Activated T-cell treated with anti-CD3 and anti-CD28 coated beads, Interleukin-2, amount 50 U/mL, for 4 hours (primary cell): ENCODE measurements around the gene VASN. TPM values are rescaled to one million over a fixed set of nuclear protein-coding genes. Genes with fewer than 3 reads are reported as not detected.

Source experiments
- ATAC-seq, 2 donors: fragments of 200-7000 bp; cut with Tn5 transposase; one replicate each; pipeline ENCODE4 v1.10.0; 2021
- DNase-seq: peaks from one replicate; pipeline ENCODE4 v3.0.0-alpha.2; 2020
- H3K27me3 Mint-ChIP-seq: one replicate; pipeline ENCODE4 v1.8.0; 2021; ENCODE audit warnings: low read depth, mixed read lengths
- H3K36me3 Mint-ChIP-seq: one replicate; pipeline ENCODE4 v1.8.0; 2022; ENCODE audit warnings: mixed read lengths; ENCODE audit not compliant: insufficient read depth
- H3K4me1 Mint-ChIP-seq: one replicate; pipeline ENCODE4 v1.8.0; 2021; ENCODE audit warnings: low read depth, mixed read lengths
- H3K4me3 Mint-ChIP-seq: one replicate; pipeline ENCODE4 v1.8.0; 2021; ENCODE audit warnings: mild to moderate bottlenecking, moderate library complexity, mixed read lengths
- H3K9me3 Mint-ChIP-seq: one replicate; pipeline ENCODE4 v1.8.0; 2021; ENCODE audit warnings: mixed read lengths
- total RNA-seq, 3 donors: library from RNA; stranded (reverse); gene quantifications; one replicate each; pipeline ENCODE4 v1.2.1, GENCODE V29; 2021

VASN gene
- total RNA-seq, 3 donors from 2014 or later = 0.30 to 0.46 (median 0.34) TPM

DNA sequence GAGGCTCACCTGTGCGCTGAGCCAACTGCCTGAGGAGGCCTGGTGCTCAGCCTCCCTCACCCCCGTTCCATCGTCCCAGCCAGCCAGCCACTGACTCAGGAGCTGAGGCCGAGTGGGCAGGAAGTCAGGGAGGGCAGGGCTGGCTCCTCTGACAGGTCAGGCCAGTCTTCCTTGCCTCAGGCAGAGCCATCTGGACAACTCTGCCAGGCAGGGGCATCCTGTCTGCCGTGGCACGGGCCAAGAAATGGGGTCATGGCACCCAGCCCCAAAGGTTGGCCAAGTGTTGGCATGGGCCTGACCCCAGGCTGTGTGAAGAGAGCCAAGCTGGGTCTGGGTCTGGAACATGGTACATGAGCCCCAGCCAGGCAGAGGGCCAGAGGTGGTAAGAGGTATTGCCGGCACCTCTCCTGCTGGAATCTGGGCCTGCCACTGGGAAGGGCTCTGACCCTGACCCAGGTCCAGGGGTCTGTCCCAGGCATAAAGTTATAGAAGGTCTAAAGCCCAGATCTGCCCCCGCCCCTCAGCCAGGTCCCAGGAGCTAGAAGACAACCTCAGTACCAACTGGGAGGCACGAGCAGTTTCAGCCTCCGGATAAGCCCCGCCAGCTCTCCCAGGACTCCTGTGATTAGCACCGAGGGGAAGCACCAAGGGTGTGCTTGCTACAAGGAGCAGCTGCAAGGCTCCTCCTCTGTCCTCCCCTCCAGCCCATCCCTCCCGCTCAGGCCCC lies 2.5 kb upstream of the VASN start:
- no peaks in the 10 kb centered on the region for H3K9me3 Mint-ChIP-seq
- peaks cover 16% of the 10 kb centered on the region for H3K4me1 Mint-ChIP-seq
- H3K27me3 Mint-ChIP-seq = no peaks in the 10 kb centered on the region
- DNase-seq (no peak), ATAC-seq (no peak)
- H3K36me3 Mint-ChIP-seq = peaks cover 3% of the 10 kb centered on the region
- no peak overlapping the region for H3K4me3 Mint-ChIP-seq

DNA sequence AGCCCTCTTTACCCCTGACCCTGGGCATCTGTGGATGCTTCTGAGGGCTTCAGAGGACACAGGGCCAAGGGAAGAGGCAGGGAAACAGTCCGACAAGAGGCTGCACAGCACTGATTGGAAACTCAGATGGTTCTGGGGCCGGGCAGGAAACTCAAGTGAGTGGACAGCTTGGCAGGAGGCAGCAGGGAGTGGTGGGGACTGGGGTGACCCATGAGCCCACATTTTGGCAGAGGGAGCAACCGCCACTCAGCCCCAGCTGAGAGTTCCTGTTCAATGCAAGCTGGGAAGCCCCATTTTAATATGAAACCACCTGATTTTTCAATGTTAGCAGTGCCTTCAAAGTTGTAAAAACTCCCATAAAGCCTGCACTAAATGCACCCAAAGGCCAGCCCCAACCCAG lies 1.5 kb upstream of the VASN start:
- ATAC-seq = no peak
- Mint-ChIP-seq H3K27me3 (no peaks in the 10 kb centered on the region), H3K36me3 (peaks cover 3% of the 10 kb centered on the region), H3K9me3 (no peaks in the 10 kb centered on the region), H3K4me3 (no peak overlapping the region), H3K4me1 (peaks cover 16% of the 10 kb centered on the region)
- no peak for DNase-seq

- Mint-ChIP-seq H3K4me3 (no peak overlapping the region), H3K9me3 (no peaks in the 10 kb centered on the region), H3K27me3 (no peaks in the 10 kb centered on the region), H3K36me3 (peaks cover 5% of the 10 kb centered on the region), H3K4me1 (peaks cover 16% of the 10 kb centered on the region)
- no peak for ATAC-seq
- no peak for DNase-seq
These were observed 885 bp upstream of the VASN start for GRCh38 chr16:4370570-4371356.

GRCh38 chr16:4372001-4372577 lies 441 bp downstream of the VASN start:
- Mint-ChIP-seq H3K9me3 (no peaks in the 10 kb centered on the region), H3K36me3 (peaks cover 5% of the 10 kb centered on the region), H3K4me1 (peaks cover 18% of the 10 kb centered on the region), H3K27me3 (no peaks in the 10 kb centered on the region), H3K4me3 (peak overlapping the region; percentile 74)
- ATAC-seq (peak; percentile 64 to 67), DNase-seq (no peak)

GRCh38 chr16:4372578-4373355 lies 1.1 kb downstream of the VASN start:
- Mint-ChIP-seq H3K4me3 (peak overlapping the region; percentile 74), H3K27me3 (no peaks in the 10 kb centered on the region), H3K36me3 (peaks cover 3% of the 10 kb centered on the region), H3K4me1 (peaks cover 16% of the 10 kb centered on the region), H3K9me3 (no peaks in the 10 kb centered on the region)
- no peak for DNase-seq
- no peak for ATAC-seq

DNA sequence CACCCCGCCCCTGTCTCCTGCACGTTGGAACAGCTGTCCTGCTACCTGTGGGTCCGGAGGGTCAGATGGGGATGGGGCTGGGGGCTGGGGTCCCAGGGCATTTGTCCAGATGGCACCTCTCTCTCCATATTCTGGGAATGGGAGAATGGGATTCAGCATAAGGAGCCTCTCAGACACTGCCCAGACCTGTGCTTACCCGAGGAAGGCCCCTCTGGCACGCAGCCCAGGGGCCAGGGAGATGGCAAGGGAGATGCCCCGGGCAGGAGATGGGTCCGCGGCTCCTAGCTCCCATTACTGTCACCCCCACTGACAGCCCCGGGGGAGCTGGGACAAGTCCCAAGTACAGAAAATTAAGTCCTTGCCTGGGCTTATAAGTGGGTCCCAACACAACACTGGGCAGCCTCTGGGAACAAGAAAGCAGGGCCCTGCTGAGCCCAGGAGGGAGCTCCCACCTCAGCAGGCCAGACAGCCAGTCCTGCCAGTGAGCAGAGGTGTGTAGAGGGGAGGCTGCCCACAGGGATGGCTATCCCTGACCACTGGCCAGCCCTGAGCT lies 1.8 kb downstream of the VASN start:
- peaks cover 3% of the 10 kb centered on the region for H3K36me3 Mint-ChIP-seq
- H3K9me3 Mint-ChIP-seq = no peaks in the 10 kb centered on the region
- no peak for DNase-seq
- ATAC-seq = no peak
- H3K4me1 Mint-ChIP-seq = peaks cover 16% of the 10 kb centered on the region
- no peaks in the 10 kb centered on the region for H3K27me3 Mint-ChIP-seq
- no peak overlapping the region for H3K4me3 Mint-ChIP-seq

DNA sequence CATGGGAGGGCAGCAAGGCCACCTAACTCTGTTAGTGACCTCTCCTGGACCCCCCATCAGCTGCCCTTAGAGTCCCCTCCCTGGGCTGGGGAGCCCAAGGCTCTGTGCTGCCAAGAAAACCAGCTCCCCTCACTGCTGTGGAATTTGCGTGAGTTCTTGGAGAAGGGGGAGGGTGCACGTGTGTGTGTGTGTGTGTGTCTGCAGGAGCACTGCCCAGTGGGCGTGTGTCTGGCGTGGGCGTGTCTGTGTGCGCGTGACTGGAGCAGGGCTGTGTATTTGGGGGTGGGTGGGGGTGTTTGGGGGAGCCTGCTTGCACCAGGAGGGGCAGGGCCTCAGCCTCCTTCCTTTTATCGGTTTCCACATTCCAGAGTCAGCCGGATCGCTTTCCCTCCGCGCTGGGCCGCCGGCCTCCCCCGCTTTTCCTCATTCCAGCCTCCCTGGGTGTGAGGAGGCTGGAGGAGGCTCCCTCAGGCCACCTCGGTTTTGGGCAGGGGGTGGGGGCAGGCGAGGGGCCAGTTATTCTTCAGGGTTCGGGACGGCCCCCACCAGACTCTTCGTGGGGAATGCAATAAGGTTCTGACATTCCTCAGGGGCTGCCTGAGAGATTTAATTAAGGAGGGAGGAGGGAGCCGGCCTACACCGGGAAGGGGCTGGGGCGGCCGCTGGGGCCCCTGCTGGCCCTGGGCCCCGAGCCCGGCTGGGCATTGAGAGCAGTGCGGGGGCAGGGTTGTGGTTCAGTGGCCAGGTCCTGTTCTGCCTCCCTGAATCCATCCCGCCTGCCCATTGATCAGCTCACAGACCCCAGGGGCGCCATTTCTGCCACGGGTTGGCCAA lies 2.5 kb downstream of the VASN start:
- Mint-ChIP-seq H3K27me3 (no peaks in the 10 kb centered on the region), H3K9me3 (no peaks in the 10 kb centered on the region), H3K36me3 (peaks cover 3% of the 10 kb centered on the region), H3K4me1 (peaks cover 16% of the 10 kb centered on the region), H3K4me3 (no peak overlapping the region)
- no peak for DNase-seq
- no peak for ATAC-seq

GRCh38 chr16:4375717-4376116 lies 4.1 kb downstream of the VASN start:
- DNase-seq = no peak

DNA sequence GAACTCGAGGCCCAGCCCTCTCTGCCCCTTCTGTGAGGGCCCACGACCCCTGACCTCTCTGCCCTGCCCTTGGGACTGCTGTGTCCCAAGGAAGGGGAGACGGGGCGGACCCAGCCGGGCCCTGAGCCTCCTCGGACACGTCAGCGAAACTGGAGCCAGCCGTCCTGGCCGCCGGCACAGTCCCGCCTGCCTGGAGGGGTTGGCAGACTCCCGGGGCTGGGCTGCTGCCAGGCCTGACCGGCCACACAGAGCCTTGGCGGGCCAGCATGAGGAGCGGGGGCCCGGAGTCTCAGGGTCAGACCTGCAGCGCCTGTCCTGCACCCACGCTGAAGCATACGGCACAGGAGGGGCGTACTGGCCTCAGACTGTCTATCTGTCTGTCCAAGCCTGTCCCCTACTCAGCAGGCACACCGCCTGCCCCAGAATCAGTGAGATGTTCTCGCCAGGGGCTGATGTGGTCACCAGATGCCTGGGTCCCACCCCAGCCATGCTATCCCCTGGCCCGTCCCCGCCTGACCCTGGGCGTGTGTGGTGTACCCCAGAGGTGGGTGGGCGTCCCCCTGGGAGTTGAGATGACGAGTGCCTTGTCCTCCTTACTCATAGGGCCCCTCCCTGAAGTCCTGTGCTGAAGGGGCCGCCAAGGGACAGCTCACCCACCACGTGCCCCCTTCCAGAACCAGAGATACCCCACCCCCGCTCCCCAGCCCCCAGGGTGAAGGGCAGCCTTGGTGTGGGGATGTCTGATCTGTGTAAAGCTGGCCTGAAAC lies 4.7 kb downstream of the VASN start:
- peaks cover 13% of the 10 kb centered on the region for H3K4me1 Mint-ChIP-seq
- no peaks in the 10 kb centered on the region for H3K9me3 Mint-ChIP-seq

More at GRCh38 chr16:4375717-4376116, 4.1 kb downstream of the VASN start:
- ATAC-seq = no peak
- Mint-ChIP-seq H3K9me3 (no peaks in the 10 kb centered on the region), H3K4me1 (peaks cover 13% of the 10 kb centered on the region), H3K36me3 (peaks cover 3% of the 10 kb centered on the region), H3K4me3 (no peak overlapping the region), H3K27me3 (no peaks in the 10 kb centered on the region)

GRCh38 chr16:4376893-4377572 lies 5.4 kb downstream of the VASN start:
- no peaks in the 10 kb centered on the region for H3K27me3 Mint-ChIP-seq
- no peaks in the 10 kb centered on the region for H3K9me3 Mint-ChIP-seq
- H3K4me1 Mint-ChIP-seq = peaks cover 13% of the 10 kb centered on the region
- no peak overlapping the region for H3K4me3 Mint-ChIP-seq
- DNase-seq (no peak), ATAC-seq (no peak)
- peaks cover 3% of the 10 kb centered on the region for H3K36me3 Mint-ChIP-seq

More for the DNA sequence above, 4.7 kb downstream of the VASN start:
- no peak for DNase-seq
- H3K27me3 Mint-ChIP-seq = no peaks in the 10 kb centered on the region
- peaks cover 3% of the 10 kb centered on the region for H3K36me3 Mint-ChIP-seq
- ATAC-seq = no peak
- no peak overlapping the region for H3K4me3 Mint-ChIP-seq

GRCh38 chr16:4377573-4378154 lies 6.0 kb downstream of the VASN start:
- Mint-ChIP-seq H3K27me3 (no peaks in the 10 kb centered on the region), H3K36me3 (peaks cover 3% of the 10 kb centered on the region), H3K9me3 (no peaks in the 10 kb centered on the region), H3K4me3 (no peak overlapping the region), H3K4me1 (peaks cover 9% of the 10 kb centered on the region)
- DNase-seq (no peak), ATAC-seq (no peak)

GRCh38 chr16:4378161-4378666 lies 6.6 kb downstream of the VASN start:
- Mint-ChIP-seq H3K36me3 (peaks cover 3% of the 10 kb centered on the region), H3K4me1 (peaks cover 5% of the 10 kb centered on the region), H3K4me3 (no peak overlapping the region), H3K27me3 (no peaks in the 10 kb centered on the region), H3K9me3 (no peaks in the 10 kb centered on the region)
- DNase-seq (no peak), ATAC-seq (no peak)
